HepG2 (cell line): ENCODE measurements around the gene BCAS3. TPM values are rescaled to one million over a fixed set of nuclear protein-coding genes. Genes with fewer than 3 reads are reported as not detected.

Source experiments
- ATAC-seq: fragments of 200-7000 bp; cut with Tn5 transposase; 3 replicates; pipeline ENCODE4 v1.9.1; 2020; ENCODE audit warnings: mild to moderate bottlenecking, moderate library complexity
- BruUV-seq: library from RNA; stranded (reverse); fragments of 400-500 nt; replicated peaks from 2 replicates; lab custom pipeline; 2021; lab: Mats Ljungman, UMichigan
- CTCF ChIA-PET: fragments of 300-600 bp; formaldehyde crosslinking; extraction: SDS; loops from one replicate; lab custom pipeline; 2021; ENCODE audit warnings: low total read pairs, inconsistent platforms, low intra/inter-chr PET ratio; lab: Yijun Ruan, JAX
- POLR2A ChIA-PET: fragments of 350-600 bp; sonication (Branson Sonifier 250); formaldehyde crosslinking; loops from one replicate; lab custom pipeline; 2020; ENCODE audit warnings: antibody characterized with exemption, inconsistent platforms; lab: Yijun Ruan, JAX
- DNase-seq: peaks from one replicate; pipeline ENCODE4 v3.0.0-alpha.2; 2015; ENCODE audit warnings: low spot score
- FAIRE-seq: peaks from 3 replicates; lab custom pipeline; 2011; peaks lifted over from hg19 to GRCh38; lab: Jason Lieb, UNC
- H2AFZ ChIP-seq: one replicate; pipeline ENCODE4 v1.6.1; 2011; ENCODE audit warnings: low read length, inconsistent platforms
- H3K27ac ChIP-seq: fragments of 300-600 bp; 3 replicates; pipeline ENCODE4 v1.8.0; 2011; ENCODE audit warnings: mixed run types, mild to moderate bottlenecking, mixed read lengths, low read length, inconsistent platforms; ENCODE audit not compliant: insufficient read depth; ENCODE audit errors: extremely low read length
- H3K27me3 ChIP-seq, 2 experiments: fragments of 200-600 bp in 1 of 2; 2 replicates in 1 of 2; 3 replicates in 1 of 2; pipeline versions ENCODE4 v1.6.0 to v1.8.0; 2011; ENCODE audit warnings: low read length in 2 of 2, mild to moderate bottlenecking in 2 of 2, moderate library complexity in 2 of 2, inconsistent platforms in 1 of 2; ENCODE audit not compliant: insufficient read depth in 2 of 2, control insufficient read depth in 1 of 2
- H3K36me3 ChIP-seq, 2 experiments: fragments of 200-600 bp in 1 of 2; replicated peaks in 1 of 2; 2 replicates in 1 of 2; 3 replicates in 1 of 2; pipeline versions ENCODE4 v1.5.1 to v1.8.0; 2011; ENCODE audit warnings: low read length in 2 of 2, inconsistent platforms in 1 of 2; ENCODE audit not compliant: insufficient read depth in 2 of 2, control insufficient read depth in 1 of 2
- H3K4me1 ChIP-seq: 2 replicates; pipeline ENCODE4 v1.5.1; 2012; ENCODE audit warnings: low read length, inconsistent platforms; ENCODE audit not compliant: insufficient read depth
- H3K4me2 ChIP-seq: 2 replicates; pipeline ENCODE4 v1.6.0; 2011; ENCODE audit warnings: low read depth, low read length, inconsistent platforms
- H3K4me3 ChIP-seq, 3 experiments: fragments of 200-600 bp in 1 of 3; sonication (generic), shearing (Covaris generic) in 1 of 3; replicated peaks in 1 of 3; 2 replicates each; pipeline ENCODE4 v1.5.1; 2011 to 2016; ENCODE audit warnings: low read length in 3 of 3, inconsistent platforms in 2 of 3, low read depth in 2 of 3, mild to moderate bottlenecking in 2 of 3, control low read depth in 1 of 3, mixed read lengths in 1 of 3; ENCODE audit not compliant: insufficient read depth in 1 of 3
- H3K79me2 ChIP-seq: one replicate; pipeline ENCODE4 v1.6.1; 2011; ENCODE audit warnings: low read length, inconsistent platforms; ENCODE audit not compliant: insufficient read depth
- H3K9ac ChIP-seq: 2 replicates; pipeline ENCODE4 v1.6.0; 2011; ENCODE audit warnings: mild to moderate bottlenecking, low read depth, low read length, inconsistent platforms; ENCODE audit not compliant: insufficient read depth
- H3K9me3 ChIP-seq: 2 replicates; pipeline ENCODE4 v1.5.1; 2012; ENCODE audit warnings: mild to moderate bottlenecking, low read length
- H4K20me1 ChIP-seq: 2 replicates; pipeline ENCODE4 v1.6.0; 2011; ENCODE audit warnings: inconsistent platforms, mild to moderate bottlenecking, low read length, moderate library complexity; ENCODE audit not compliant: insufficient read depth
- AHR ChIP-seq: IDR thresholded peaks from 2 replicates; pipeline ENCODE4 v1.6.1; 2018; ENCODE audit warnings: missing genetic modification reagents, missing compliant biosample characterization
- CREM ChIP-seq, 2 experiments: sonication (generic) in 1 of 2; formaldehyde crosslinking in 1 of 2; IDR thresholded peaks; 2 replicates each; pipeline versions ENCODE4 v1.4.0 to v1.6.1; 2016 to 2020; ENCODE audit warnings: antibody characterized with exemption in 1 of 2, mild to moderate bottlenecking in 1 of 2, missing genetic modification reagents in 1 of 2
- HDAC2 ChIP-seq: sonication (generic); formaldehyde crosslinking; IDR thresholded peaks from 2 replicates; pipeline ENCODE4 v1.4.0; 2020; ENCODE audit warnings: missing genetic modification reagents
- HOXA9 ChIP-seq: sonication (generic); formaldehyde crosslinking; IDR thresholded peaks from 2 replicates; pipeline ENCODE4 v1.8.1; 2022; ENCODE audit warnings: missing genetic modification reagents, mild to moderate bottlenecking, moderate library complexity, borderline replicate concordance
- KLF6 ChIP-seq: IDR thresholded peaks from 2 replicates; pipeline ENCODE4 v1.8.0; 2016; ENCODE audit warnings: missing biosample characterization, missing genetic modification reagents
- SKI ChIP-seq: fragments of 450-650 bp; IDR thresholded peaks from one replicate; pipeline ENCODE4 v1.6.1; 2018; ENCODE audit warnings: mild to moderate bottlenecking; ENCODE audit not compliant: partially characterized antibody
- SP140L ChIP-seq: sonication (generic); formaldehyde crosslinking; IDR thresholded peaks from 2 replicates; pipeline ENCODE4 v1.4.0; 2020; ENCODE audit warnings: missing genetic modification reagents, borderline replicate concordance
- ZNF709 ChIP-seq: sonication (generic); formaldehyde crosslinking; IDR thresholded peaks from 2 replicates; pipeline ENCODE4 v1.5.0; 2020; ENCODE audit warnings: mild to moderate bottlenecking, missing genetic modification reagents
- WGBS: methylation state at CpG from one replicate; pipeline ENCODE4 v1.1.6; 2017; ENCODE audit warnings: low lambda C conversion rate; 5-methylcytosine and 5-hydroxymethylcytosine counted together
- in situ Hi-C: cut with HindIII; loops from 2 replicates; pipeline ENCODE4 v1.10.0; 2017; ENCODE audit warnings: low pct_unique_long_range_greater_than_20kb; ENCODE audit not compliant: extremely low pct_ligation_motif_present
- intact Hi-C: fragments of 100-400 bp; cut with micrococcal nuclease; formaldehyde crosslinking; loops from one replicate; pipeline ENCODE4 v1.10.0; 2022; ENCODE audit not compliant: unreplicated experiment
- polyA plus RNA-seq, 8 experiments: library from polyadenylated mRNA; depleted of rRNA in 3 of 8; stranded (reverse) in 7 of 8; unstranded in 1 of 8; fragments of >200 nt; fragmentation: Illumina TruSeq in 4 of 8; extraction: Trizol in 4 of 8; gene quantifications; 2 replicates each; pipeline versions ENCODE4 v1.2.1 to v1.2.3, GENCODE V29; 2011 to 2016; ENCODE audit warnings: low read depth in 4 of 8, missing spikeins in 1 of 8, mixed read lengths in 1 of 8; ENCODE audit not compliant: insufficient read depth in 1 of 8
- total RNA-seq, 5 experiments: library from RNA; depleted of rRNA; stranded (reverse); fragments of >200 nt; fragmentation: Illumina TruSeq; extraction: Trizol; gene quantifications; 2 replicates each; pipeline ENCODE4 v1.2.3, GENCODE V29; 2016; ENCODE audit warnings: low read depth in 1 of 5
- TF ChIP-seq, protein P1 (sequence below): sonication (generic); formaldehyde crosslinking; conservative IDR thresholded peaks from 2 replicates; pipeline ENCODE4 v1.4.0; 2020; ENCODE audit warnings: mild to moderate bottlenecking, missing genetic modification reagents, moderate library complexity
- TF ChIP-seq, protein P2 (sequence below): sonication (generic); formaldehyde crosslinking; IDR thresholded peaks from 2 replicates; pipeline ENCODE4 v1.8.1; 2023; ENCODE audit warnings: mild to moderate bottlenecking, inconsistent platforms, moderate library complexity, missing genetic modification reagents, borderline replicate concordance
- TF ChIP-seq, protein P3 (sequence below): sonication (generic); formaldehyde crosslinking; IDR thresholded peaks from 2 replicates; pipeline ENCODE4 v1.4.0; 2020; ENCODE audit warnings: mild to moderate bottlenecking, low read depth, missing genetic modification reagents

BCAS3 gene
- total and polyA plus RNA-seq, 2 of the 13 experiments (the other 11 are each of a cell fraction or from before 2014, with no cell fraction given), result 10.7 to 11.2 TPM

DNA sequence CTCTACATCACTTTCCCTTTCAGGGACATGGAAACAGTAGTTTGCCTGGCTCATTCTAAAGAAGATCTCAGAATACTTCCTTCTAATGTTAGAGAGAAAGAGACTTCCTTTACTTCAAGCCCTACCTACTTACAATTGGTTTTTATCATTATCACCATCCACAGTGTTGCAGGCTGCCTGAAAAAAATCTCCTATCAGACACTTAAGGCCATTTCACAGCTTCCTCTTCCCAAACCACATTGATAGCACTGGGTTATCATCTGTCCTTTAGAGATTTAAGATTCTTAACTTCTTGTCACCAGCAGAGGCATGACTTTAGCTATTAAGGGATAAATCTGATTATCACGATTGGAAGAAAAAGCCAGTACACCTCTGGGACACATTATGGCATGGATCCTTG lies 543.5 kb downstream of the BCAS3 start (continued):
- TF ChIP-seq, protein P1, sequence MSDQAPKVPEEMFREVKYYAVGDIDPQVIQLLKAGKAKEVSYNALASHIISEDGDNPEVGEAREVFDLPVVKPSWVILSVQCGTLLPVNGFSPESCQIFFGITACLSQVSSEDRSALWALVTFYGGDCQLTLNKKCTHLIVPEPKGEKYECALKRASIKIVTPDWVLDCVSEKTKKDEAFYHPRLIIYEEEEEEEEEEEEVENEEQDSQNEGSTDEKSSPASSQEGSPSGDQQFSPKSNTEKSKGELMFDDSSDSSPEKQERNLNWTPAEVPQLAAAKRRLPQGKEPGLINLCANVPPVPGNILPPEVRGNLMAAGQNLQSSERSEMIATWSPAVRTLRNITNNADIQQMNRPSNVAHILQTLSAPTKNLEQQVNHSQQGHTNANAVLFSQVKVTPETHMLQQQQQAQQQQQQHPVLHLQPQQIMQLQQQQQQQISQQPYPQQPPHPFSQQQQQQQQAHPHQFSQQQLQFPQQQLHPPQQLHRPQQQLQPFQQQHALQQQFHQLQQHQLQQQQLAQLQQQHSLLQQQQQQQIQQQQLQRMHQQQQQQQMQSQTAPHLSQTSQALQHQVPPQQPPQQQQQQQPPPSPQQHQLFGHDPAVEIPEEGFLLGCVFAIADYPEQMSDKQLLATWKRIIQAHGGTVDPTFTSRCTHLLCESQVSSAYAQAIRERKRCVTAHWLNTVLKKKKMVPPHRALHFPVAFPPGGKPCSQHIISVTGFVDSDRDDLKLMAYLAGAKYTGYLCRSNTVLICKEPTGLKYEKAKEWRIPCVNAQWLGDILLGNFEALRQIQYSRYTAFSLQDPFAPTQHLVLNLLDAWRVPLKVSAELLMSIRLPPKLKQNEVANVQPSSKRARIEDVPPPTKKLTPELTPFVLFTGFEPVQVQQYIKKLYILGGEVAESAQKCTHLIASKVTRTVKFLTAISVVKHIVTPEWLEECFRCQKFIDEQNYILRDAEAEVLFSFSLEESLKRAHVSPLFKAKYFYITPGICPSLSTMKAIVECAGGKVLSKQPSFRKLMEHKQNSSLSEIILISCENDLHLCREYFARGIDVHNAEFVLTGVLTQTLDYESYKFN (CRISPR knock-in tag), result no peak
- TF ChIP-seq HOXA9, result no peak

DNA sequence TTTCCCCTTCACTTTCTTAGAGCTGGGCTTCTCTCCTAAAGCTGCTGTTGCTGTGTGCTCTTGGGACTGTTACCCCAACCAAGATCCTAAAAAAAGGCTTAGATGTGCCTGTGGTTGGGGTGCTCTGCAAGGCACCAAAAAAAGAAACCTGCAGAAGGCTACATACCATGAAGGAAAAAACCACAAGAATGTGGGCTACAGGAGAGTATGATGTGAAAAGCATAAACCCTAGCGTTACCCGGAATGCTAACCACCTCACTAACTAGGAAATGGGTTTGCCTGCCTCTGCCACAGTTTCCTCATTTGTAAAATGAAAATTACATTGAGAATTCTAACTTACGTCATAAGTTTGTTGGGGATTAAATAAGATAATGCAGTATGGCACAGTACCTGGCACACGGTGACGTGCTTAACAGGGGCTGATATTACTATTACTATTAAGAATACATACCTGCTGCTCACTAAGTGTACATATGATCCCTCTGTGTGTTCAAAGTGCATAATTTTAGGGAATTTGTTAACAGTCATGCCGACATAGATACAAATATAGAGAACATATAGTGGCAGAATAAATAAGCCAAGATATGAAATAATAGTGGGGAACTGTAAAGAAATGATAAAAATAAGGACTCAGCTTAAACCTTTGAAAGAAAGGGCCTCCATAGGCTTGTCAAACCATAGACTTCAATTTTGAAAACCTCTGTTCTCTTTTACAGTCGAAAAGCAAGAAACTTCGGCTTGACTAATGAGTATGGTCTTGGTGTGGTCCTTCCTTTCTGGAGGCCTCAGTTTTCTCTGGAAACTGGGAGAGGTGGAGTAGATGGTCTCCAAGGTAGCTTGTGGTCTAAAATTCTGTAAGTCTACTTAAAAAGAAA lies 544.2 kb downstream of the BCAS3 start:
- Histone ChIP-seq H3K36me3 (no peaks in the 10 kb centered on the region), H3K4me3 (no peak overlapping the region), H3K9me3 (no peaks in the 10 kb centered on the region), H3K79me2 (no peaks in the 10 kb centered on the region), H3K27ac (no peak overlapping the region), H3K9ac (no peak overlapping the region), H3K4me1 (peaks cover 7% of the 10 kb centered on the region; the same call in 1 of the 2 replicates), H3K27me3 (no peaks in the 10 kb centered on the region), H4K20me1 (no peaks in the 10 kb centered on the region), H3K4me2 (no peak overlapping the region), H2AFZ (no peak overlapping the region)
- FAIRE-seq (no peak), DNase-seq (no peak), ATAC-seq (no peak)
- BruUV-seq, result no TSS peak
- CTCF ChIA-PET, result no interaction called here
- intact Hi-C loops, result no loop called here
- in situ Hi-C loops, result no loop called here
- POLR2A ChIA-PET, result no interaction called here
- 93% methylated on average over 8 of the region's 8 CpGs for WGBS
- TF ChIP-seq AHR (CRISPR knock-in tag), result no peak
- no peak for TF ChIP-seq CREM (IDR thresholded peaks at IDR 0.05)
- TF ChIP-seq CREM (CRISPR knock-in tag; IDR thresholded peaks at IDR 0.05), result no peak
- TF ChIP-seq ZNF709 (CRISPR knock-in tag), result no peak
- TF ChIP-seq HDAC2 (CRISPR knock-in tag), result no peak
- TF ChIP-seq, protein P2, sequence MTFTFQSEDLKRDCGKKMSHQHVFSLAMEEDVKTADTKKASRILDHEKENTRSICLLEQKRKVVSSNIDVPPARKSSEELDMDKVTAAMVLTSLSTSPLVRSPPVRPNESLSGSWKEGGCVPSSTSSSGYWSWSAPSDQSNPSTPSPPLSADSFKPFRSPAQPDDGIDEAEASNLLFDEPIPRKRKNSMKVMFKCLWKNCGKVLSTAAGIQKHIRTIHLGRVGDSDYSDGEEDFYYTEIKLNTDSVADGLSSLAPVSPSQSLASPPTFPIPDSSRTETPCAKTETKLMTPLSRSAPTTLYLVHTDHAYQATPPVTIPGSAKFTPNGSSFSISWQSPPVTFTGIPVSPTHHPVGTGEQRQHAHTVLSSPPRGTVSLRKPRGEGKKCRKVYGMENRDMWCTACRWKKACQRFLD (CRISPR knock-in tag), result no peak
- TF ChIP-seq SP140L (CRISPR knock-in tag), result no peak
- TF ChIP-seq SKI, result no peak
- TF ChIP-seq, protein P3, sequence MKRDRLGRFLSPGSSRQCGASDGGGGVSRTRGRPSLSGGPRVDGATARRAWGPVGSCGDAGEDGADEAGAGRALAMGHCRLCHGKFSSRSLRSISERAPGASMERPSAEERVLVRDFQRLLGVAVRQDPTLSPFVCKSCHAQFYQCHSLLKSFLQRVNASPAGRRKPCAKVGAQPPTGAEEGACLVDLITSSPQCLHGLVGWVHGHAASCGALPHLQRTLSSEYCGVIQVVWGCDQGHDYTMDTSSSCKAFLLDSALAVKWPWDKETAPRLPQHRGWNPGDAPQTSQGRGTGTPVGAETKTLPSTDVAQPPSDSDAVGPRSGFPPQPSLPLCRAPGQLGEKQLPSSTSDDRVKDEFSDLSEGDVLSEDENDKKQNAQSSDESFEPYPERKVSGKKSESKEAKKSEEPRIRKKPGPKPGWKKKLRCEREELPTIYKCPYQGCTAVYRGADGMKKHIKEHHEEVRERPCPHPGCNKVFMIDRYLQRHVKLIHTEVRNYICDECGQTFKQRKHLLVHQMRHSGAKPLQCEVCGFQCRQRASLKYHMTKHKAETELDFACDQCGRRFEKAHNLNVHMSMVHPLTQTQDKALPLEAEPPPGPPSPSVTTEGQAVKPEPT, result no peak
- TF ChIP-seq KLF6 (CRISPR knock-in tag), result no peak
